ENCODE data around the gene TMEM176B. TPM values are rescaled to one million over a fixed set of nuclear protein-coding genes. Genes with fewer than 3 reads are reported as not detected.

TMEM176B gene
- total RNA-seq, 4 donors from 2014 or later: 2.5 to 16.6 (median 6.1) TPM

DNA sequence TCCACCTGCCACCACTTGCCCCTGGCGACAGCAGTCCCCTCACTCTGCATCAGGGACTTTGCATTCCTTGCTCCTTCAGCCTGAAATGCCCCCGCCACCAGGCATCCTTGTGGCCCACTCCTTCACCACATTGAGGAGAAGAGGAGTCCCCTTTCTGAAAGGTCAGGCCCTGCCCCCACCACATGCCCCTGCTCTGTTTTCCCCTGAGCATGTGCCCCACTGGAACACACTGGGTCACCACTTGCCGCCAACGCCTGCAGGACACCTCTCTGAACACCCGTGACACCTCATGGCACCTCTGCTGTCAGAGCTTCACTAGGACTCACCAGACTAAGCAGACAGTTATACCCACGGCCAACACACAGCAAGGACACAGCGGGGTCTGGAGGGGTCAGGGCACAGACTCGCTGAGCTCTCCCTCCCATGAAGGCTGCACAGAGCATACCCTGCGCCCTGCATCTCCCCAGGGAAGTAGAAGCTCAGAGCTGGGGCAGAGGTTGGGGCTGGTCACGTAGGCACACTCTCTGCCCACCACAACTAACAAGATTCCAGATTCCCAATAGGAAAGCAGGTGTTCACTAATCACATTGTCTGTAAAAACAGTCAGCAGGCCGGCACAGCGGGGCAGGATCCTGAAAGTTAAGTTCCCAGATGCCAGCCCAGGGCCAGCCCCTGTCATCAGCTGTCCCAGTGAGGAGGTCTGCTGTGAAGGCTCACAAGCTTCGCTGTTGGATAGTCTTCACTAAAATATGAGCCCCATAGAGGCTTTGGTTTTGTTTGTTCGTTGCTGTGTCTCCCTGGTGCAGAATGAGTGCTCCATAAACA lies 46.3 kb upstream of the TMEM176B start:
- H3K4me3 ChIP-seq (ENCODE audit: low read depth, poor library complexity, severe bottlenecking): no peak overlapping the region
- no peak for TF ChIP-seq POLR2A (IDR thresholded peaks at IDR 0.05)
- TF ChIP-seq, protein P1, sequence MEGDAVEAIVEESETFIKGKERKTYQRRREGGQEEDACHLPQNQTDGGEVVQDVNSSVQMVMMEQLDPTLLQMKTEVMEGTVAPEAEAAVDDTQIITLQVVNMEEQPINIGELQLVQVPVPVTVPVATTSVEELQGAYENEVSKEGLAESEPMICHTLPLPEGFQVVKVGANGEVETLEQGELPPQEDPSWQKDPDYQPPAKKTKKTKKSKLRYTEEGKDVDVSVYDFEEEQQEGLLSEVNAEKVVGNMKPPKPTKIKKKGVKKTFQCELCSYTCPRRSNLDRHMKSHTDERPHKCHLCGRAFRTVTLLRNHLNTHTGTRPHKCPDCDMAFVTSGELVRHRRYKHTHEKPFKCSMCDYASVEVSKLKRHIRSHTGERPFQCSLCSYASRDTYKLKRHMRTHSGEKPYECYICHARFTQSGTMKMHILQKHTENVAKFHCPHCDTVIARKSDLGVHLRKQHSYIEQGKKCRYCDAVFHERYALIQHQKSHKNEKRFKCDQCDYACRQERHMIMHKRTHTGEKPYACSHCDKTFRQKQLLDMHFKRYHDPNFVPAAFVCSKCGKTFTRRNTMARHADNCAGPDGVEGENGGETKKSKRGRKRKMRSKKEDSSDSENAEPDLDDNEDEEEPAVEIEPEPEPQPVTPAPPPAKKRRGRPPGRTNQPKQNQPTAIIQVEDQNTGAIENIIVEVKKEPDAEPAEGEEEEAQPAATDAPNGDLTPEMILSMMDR (IDR thresholded peaks at IDR 0.05): no peak
- WGBS, 2 donors: 92 to 95% methylated on average over 14 of the region's 14 CpGs
- intact Hi-C loops (cut with DNase I; ENCODE audit: low total_unique reads): no loop called here
- peak in 1 of 2 donors; percentile 72 for DNase-seq (ENCODE audit: low spot score in 2 of 2)

DNA sequence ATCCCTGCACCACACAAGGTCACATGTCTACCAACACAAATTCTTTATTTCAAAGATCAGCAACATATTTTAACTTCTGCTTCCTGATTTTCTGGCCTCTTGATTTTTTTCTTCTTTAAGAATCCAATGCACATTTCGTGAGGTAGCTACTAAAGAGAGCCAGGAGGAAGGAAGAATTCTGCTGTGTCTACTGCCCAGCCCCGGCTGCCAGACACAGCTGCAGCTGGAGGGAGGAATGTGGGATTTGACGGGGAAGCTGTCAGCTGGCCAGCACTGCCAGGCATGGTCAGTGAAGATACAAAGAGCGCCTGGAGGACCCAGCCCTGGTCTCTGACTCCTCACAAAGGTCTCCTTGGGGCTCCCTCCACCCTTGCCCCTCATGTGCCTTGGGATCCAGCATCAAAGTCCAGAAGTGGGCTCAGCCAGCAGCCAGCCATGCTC lies 45.3 kb upstream of the TMEM176B start:
- 21 to 30% methylated on average over 4 of the region's 4 CpGs for WGBS, 2 donors
- H3K4me3 ChIP-seq (ENCODE audit: low read depth, poor library complexity, severe bottlenecking): no peak overlapping the region
- DNase-seq (ENCODE audit: low spot score in 2 of 2): peak in 1 of 2 donors; percentile 71
- TF ChIP-seq POLR2A (IDR thresholded peaks at IDR 0.05): no peak
- TF ChIP-seq, protein P1 (IDR thresholded peaks at IDR 0.05): no peak
- intact Hi-C loops (cut with DNase I; ENCODE audit: low total_unique reads): no loop called here

DNA sequence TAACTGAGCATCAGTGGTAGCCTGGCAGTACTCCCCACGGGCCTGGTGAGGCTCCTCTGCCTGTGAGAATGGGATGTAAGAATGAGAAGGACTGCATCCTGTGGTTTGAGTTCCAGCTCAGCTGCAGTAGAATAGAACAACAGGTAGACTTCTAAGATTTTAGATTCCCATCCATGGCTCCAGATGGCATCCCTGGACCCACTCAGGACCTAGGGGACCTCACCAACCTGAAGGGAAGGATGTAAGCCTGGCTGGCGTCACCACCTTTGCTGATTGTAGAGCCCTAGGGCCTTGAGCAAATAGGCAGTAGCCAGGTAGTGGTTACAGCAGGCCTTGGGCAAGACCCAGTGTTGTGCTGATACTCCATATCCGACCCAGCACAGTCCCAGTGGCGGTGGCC lies 42.6 kb upstream of the TMEM176B start:
- H3K4me3 ChIP-seq (ENCODE audit: low read depth, poor library complexity, severe bottlenecking): no peak overlapping the region
- no peak for TF ChIP-seq POLR2A (IDR thresholded peaks at IDR 0.05)
- TF ChIP-seq, protein P1 (IDR thresholded peaks at IDR 0.05): no peak
- intact Hi-C loops (cut with DNase I; ENCODE audit: low total_unique reads): no loop called here
- no peak for DNase-seq (ENCODE audit: low spot score in 2 of 2)
- 78 to 88% methylated on average over 4 of the region's 4 CpGs for WGBS, 2 donors

DNA sequence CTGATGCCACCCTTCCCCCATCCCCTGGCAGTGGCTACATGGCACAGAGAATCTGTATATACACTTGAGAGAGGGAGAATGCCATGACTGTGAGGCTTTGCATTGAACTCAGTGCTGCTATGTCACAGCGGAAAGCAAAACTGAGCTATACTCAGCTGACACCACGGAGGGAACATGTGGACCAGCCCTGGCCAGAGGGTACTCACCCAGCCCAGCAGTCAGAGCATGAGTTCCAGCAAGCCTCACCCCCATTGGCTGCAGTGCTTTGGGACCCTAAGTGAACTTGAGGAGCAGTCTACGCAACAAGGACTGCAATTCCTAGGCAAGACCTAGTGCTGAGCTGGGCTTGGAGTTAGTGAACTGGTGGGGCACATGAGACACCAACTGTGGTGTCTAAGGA lies 41.9 kb upstream of the TMEM176B start:
- no peak overlapping the region for H3K4me3 ChIP-seq (ENCODE audit: low read depth, poor library complexity, severe bottlenecking)
- intact Hi-C loops (cut with DNase I; ENCODE audit: low total_unique reads): no loop called here
- peak in 1 of 2 donors; percentile 39 for DNase-seq (ENCODE audit: low spot score in 2 of 2)
- TF ChIP-seq, protein P1 (IDR thresholded peaks at IDR 0.05): no peak
- no peak for TF ChIP-seq POLR2A (IDR thresholded peaks at IDR 0.05)
- 87 to 89% methylated on average over 3 of the region's 3 CpGs for WGBS, 2 donors

DNA sequence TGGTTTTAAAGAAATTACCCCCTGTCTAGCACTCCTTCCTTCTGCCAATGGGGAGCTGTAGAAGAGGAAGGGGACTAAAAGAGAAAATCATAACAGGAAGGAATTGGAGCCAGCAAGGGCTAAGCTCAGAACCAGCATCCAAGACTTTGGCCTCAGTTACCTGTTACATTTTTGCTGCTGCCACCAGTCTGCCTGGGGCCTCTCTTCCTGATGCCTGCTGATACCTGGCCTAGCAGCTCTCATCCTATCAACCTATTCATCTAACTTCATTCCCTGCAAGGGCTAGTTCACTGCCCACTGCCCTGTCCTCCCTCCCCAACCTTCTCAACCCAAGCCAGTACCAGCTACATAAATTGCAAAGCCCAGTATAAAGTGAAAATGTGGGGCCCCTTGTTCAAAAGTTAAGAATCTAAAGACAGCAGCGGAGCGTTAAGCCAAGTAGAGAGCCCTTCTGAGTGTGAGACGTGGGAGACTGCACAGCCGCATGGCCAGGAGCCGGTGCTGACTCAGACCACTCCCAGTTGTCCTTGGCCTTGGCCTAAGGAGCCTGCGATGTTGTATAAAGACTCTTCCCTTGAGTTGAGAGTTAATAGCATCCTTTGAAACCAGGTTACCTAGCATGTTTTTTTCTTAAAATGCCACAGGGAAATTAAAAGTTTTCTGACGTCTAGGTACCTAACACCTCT lies 38.9 kb upstream of the TMEM176B start:
- 75 to 83% methylated on average over 7 of the region's 7 CpGs for WGBS, 2 donors
- intact Hi-C loops (cut with DNase I; ENCODE audit: low total_unique reads): no loop called here
- H3K4me3 ChIP-seq (ENCODE audit: low read depth, poor library complexity, severe bottlenecking): no peak overlapping the region
- no peak for TF ChIP-seq POLR2A (IDR thresholded peaks at IDR 0.05)
- TF ChIP-seq, protein P1 (IDR thresholded peaks at IDR 0.05): no peak
- DNase-seq (ENCODE audit: low spot score in 2 of 2): peak in 1 of 2 donors; percentile 37

Measured in lower leg skin (tissue), 4 donors.